Measurements from ENCODE around the gene PKD2. TPM values are rescaled to one million over a fixed set of nuclear protein-coding genes. Genes with fewer than 3 reads are reported as not detected.

PKD2 gene
- total and polyA plus RNA-seq, 2 of the 4 experiments (the other 2 are of a cell fraction) = 43.8 to 51.3 TPM

DNA sequence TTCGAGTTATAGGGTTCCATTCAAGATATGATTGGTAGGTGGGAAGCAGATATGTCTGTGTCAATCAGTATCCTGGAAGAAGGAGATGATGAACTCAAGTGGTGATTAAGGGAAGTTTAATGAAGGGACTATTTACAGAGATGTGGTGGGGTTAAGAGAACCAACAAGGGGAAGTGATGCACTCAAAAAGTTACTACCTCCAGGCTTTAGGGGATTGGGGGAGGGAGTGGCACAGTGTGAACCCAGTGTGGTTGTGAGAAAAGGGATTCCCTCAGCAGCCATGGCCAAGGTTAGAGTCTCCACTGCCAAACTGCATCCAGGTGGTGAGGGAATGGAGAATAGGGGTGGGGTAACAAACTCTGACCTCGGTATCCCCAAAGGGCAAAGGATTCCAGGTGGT lies 27.9 kb downstream of the PKD2 start:
- H3K4me1 ChIP-seq (ENCODE audit: control insufficient read depth, insufficient read depth, low read length) = no peaks in the 10 kb centered on the region
- peaks cover 36% of the 10 kb centered on the region for H3K36me3 ChIP-seq (ENCODE audit: control insufficient read depth, insufficient read depth, low read length)
- no peak overlapping the region for H4K8ac ChIP-seq (ENCODE audit: low read depth in 2 of 2, low read length in 2 of 2)
- H3K27me3 ChIP-seq (ENCODE audit: control insufficient read depth, insufficient read depth, low read length) = no peaks in the 10 kb centered on the region
- no peak overlapping the region for H3K4ac ChIP-seq (ENCODE audit: low read depth, low read length)
- no peak for TF ChIP-seq RCOR1 (IDR thresholded peaks at IDR 0.05; ENCODE audit: insufficient replicate concordance, low read length)
- TF ChIP-seq BHLHE40 (IDR thresholded peaks at IDR 0.05; ENCODE audit: low read depth, low read length) = no peak
- TF ChIP-seq SMC3 (IDR thresholded peaks at IDR 0.05; ENCODE audit: low read depth, low read length) = no peak
- no peak for TF ChIP-seq MAFK (IDR thresholded peaks at IDR 0.05; ENCODE audit: low read depth, low read length)
- no peak for TF ChIP-seq POLR2A (IDR thresholded peaks at IDR 0.05; ENCODE audit: low read depth, low read length)
- no peak for TF ChIP-seq RAD21 (IDR thresholded peaks at IDR 0.05; ENCODE audit: low read length)
- no peak for TF ChIP-seq MXI1 (IDR thresholded peaks at IDR 0.05; ENCODE audit: borderline replicate concordance, low read depth, low read length)
- no peak for TF ChIP-seq FOS (IDR thresholded peaks at IDR 0.05; ENCODE audit: low read depth, low read length)
- TF ChIP-seq, protein P1, sequence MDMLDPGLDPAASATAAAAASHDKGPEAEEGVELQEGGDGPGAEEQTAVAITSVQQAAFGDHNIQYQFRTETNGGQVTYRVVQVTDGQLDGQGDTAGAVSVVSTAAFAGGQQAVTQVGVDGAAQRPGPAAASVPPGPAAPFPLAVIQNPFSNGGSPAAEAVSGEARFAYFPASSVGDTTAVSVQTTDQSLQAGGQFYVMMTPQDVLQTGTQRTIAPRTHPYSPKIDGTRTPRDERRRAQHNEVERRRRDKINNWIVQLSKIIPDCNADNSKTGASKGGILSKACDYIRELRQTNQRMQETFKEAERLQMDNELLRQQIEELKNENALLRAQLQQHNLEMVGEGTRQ (IDR thresholded peaks at IDR 0.05; ENCODE audit: low read depth, low read length) = no peak
- WGBS, 2 experiments (ENCODE audit: extremely low coverage in 2 of 2, insufficient read length in 1 of 2) = 100% methylated on average over 1 of the region's 2 CpGs; no CpG with 5 or more reads in 1 of the 2 experiments
- no peak overlapping the region for H3K18ac ChIP-seq (ENCODE audit: low read depth, low read length)
- H3K4me3 ChIP-seq (ENCODE audit: insufficient read depth, low read depth, low read length) = no peak overlapping the region
- no peak overlapping the region for H3K27ac ChIP-seq (ENCODE audit: insufficient read depth, low read length)
- ATAC-seq (ENCODE audit: low read depth) = no peak
- no peaks in the 10 kb centered on the region for H3K9me3 ChIP-seq (ENCODE audit: control insufficient read depth, insufficient read depth, low read length)
- H2AFZ ChIP-seq (replicated peaks; ENCODE audit: low read length, poor library complexity) = no peak overlapping the region
- ChIA-PET POLR2A (ENCODE audit: unreplicated experiment) (no interaction called here), CTCF (interaction anchor here (0.8 kb wide), 1 partner anchor 570 kb away, joined by 3 read pairs; no protein-coding TSS in a partner anchor)
- no peak overlapping the region for H2BK5ac ChIP-seq (ENCODE audit: low read depth, low read length, poor library complexity, severe bottlenecking)
- no TSS peak for BruUV-seq (replicated peaks)
- no peak overlapping the region for H2AK5ac ChIP-seq (ENCODE audit: low read depth, low read length)
- DNase-seq = no peak
- intact Hi-C loops (cut with micrococcal nuclease) (loop anchor here (10.0 kb wide), 2 partner anchors 180 to 340 kb away; partner anchors contain the start of gene HERC6), in situ Hi-C loops (cut with MboI; ENCODE audit: low sequenced_read_pairs) (no loop called here), dilution Hi-C loops (cut with HindIII; ENCODE audit: low sequenced_read_pairs, unreplicated experiment) (no loop called here)
- no peak overlapping the region for H3K4me2 ChIP-seq (ENCODE audit: low read depth, low read length)
- no peak overlapping the region for H2AK9ac ChIP-seq (replicated peaks; ENCODE audit: low read depth, low read length, poor library complexity)
- no peak overlapping the region for H3K14ac ChIP-seq (replicated peaks; ENCODE audit: low read depth, low read length)
- H3K9me1 ChIP-seq (ENCODE audit: insufficient read depth, low read length) = peaks cover 3% of the 10 kb centered on the region; the same call in 1 of the 2 replicates
- H3K79me1 ChIP-seq (ENCODE audit: low read depth in 1 of 2, low read length in 2 of 2) = peaks cover 17 to 32% of the 10 kb centered on the region in 2 experiments
- no peak overlapping the region for H3K23ac ChIP-seq (ENCODE audit: low read depth, low read length)
- H4K91ac ChIP-seq (ENCODE audit: insufficient read depth, low read depth, low read length) = no peak overlapping the region
- H2BK15ac ChIP-seq (ENCODE audit: low read depth, low read length) = no peak overlapping the region
- H4K20me1 ChIP-seq (ENCODE audit: insufficient read depth, low read length) = peaks cover 3% of the 10 kb centered on the region; the same call in 1 of the 2 replicates
- no peak overlapping the region for H3K56ac ChIP-seq (ENCODE audit: extremely low read depth, insufficient read depth, low read length)
- H2BK120ac ChIP-seq (ENCODE audit: low read depth, low read length) = no peak overlapping the region
- no peak overlapping the region for H4K5ac ChIP-seq (ENCODE audit: low read depth, low read length)
- no peak overlapping the region for H3K9ac ChIP-seq (ENCODE audit: low read depth, low read length)
- no peak overlapping the region for H2BK20ac ChIP-seq (ENCODE audit: low read depth, low read length)

Measured in IMR-90 (cell line).